Kidney epithelial cell (primary cell): ENCODE results near the gene APC2. TPM values are rescaled to one million over a fixed set of nuclear protein-coding genes. Genes with fewer than 3 reads are reported as not detected.

Experiments
- DNase-seq: peaks from one replicate; pipeline ENCODE4 v3.0.0-alpha.2; 2010; ENCODE audit warnings: low read depth
- H3K27me3 ChIP-seq: 2 replicates; pipeline ENCODE4 v1.6.0; 2011; ENCODE audit warnings: low read length; ENCODE audit not compliant: control insufficient read depth, insufficient read depth
- H3K36me3 ChIP-seq: 2 replicates; pipeline ENCODE4 v1.5.1; 2011; ENCODE audit warnings: low read length; ENCODE audit not compliant: control insufficient read depth, insufficient read depth
- H3K4me3 ChIP-seq: 2 replicates; pipeline ENCODE4 v1.5.1; 2011; ENCODE audit warnings: low read depth, mild to moderate bottlenecking, control low read depth, low read length
- CTCF ChIP-seq: IDR thresholded peaks from 2 replicates; pipeline ENCODE4 v1.5.1; 2011; ENCODE audit warnings: mild to moderate bottlenecking, moderate library complexity, low read length, control low read depth, inconsistent platforms; ENCODE audit not compliant: insufficient read depth, poor library complexity, severe bottlenecking
- total RNA-seq: library from RNA; depleted of rRNA; stranded (reverse); fragments of >200 nt; gene quantifications from 2 replicates; pipeline ENCODE4 v1.2.3, GENCODE V29; 2015

The APC2 gene
- total RNA-seq, 1 donor from 2014 or later: not detected

GRCh38 chr19:1507192-1507660, 57.3 kb downstream of the APC2 start:
- Histone ChIP-seq H3K36me3 (no peaks in the 10 kb centered on the region), H3K4me3 (no peak overlapping the region), H3K27me3 (peaks cover 35% of the 10 kb centered on the region)
- no peak for DNase-seq
- TF ChIP-seq CTCF: no peak

- peaks cover 32% of the 10 kb centered on the region for H3K27me3 ChIP-seq
- peak overlapping the region; percentile 52 for H3K4me3 ChIP-seq
- TF ChIP-seq CTCF: no peak
- peak; percentile 67 for DNase-seq
- H3K36me3 ChIP-seq: no peaks in the 10 kb centered on the region
Measured at GRCh38 chr19:1507763-1508506, 58.0 kb downstream of the APC2 start.

GRCh38 chr19:1508507-1508856, 58.6 kb downstream of the APC2 start:
- DNase-seq: no peak
- H3K27me3 ChIP-seq: peaks cover 26% of the 10 kb centered on the region
- no peak for TF ChIP-seq CTCF
- peak overlapping the region; percentile 31 for H3K4me3 ChIP-seq
- no peaks in the 10 kb centered on the region for H3K36me3 ChIP-seq

- Histone ChIP-seq H3K4me3 (no peak overlapping the region), H3K27me3 (peaks cover 23% of the 10 kb centered on the region), H3K36me3 (no peaks in the 10 kb centered on the region)
- no peak for DNase-seq
- no peak for TF ChIP-seq CTCF
Measured at GRCh38 chr19:1509602-1510441, 59.9 kb downstream of the APC2 start.

GRCh38 chr19:1510442-1510806, 60.5 kb downstream of the APC2 start:
- H3K4me3 ChIP-seq: no peak overlapping the region
- H3K36me3 ChIP-seq: no peaks in the 10 kb centered on the region
- no peak for DNase-seq
- peaks cover 26% of the 10 kb centered on the region for H3K27me3 ChIP-seq
- no peak for TF ChIP-seq CTCF

- Histone ChIP-seq H3K36me3 (no peaks in the 10 kb centered on the region), H3K4me3 (no peak overlapping the region), H3K27me3 (peaks cover 22% of the 10 kb centered on the region)
- no peak for TF ChIP-seq CTCF
- DNase-seq: no peak
Measured at GRCh38 chr19:1510807-1511206, 60.9 kb downstream of the APC2 start.
